Endothelial cell (in vitro differentiated cells): ENCODE data around the gene MICALL1. TPM values are rescaled to one million over a fixed set of nuclear protein-coding genes. Genes with fewer than 3 reads are reported as not detected.

Experiments used
- DNase-seq: peaks from one replicate; pipeline ENCODE4 v3.0.0; 2021; ENCODE audit warnings: low spot score
- H3K27ac Mint-ChIP-seq: one replicate; pipeline ENCODE4 v1.8.0; 2021; ENCODE audit warnings: mixed read lengths, inconsistent platforms; ENCODE audit not compliant: unreplicated experiment
- H3K27me3 Mint-ChIP-seq: one replicate; pipeline ENCODE4 v1.8.0; 2021; ENCODE audit warnings: mild to moderate bottlenecking, moderate library complexity, mixed read lengths, inconsistent platforms; ENCODE audit not compliant: unreplicated experiment
- H3K36me3 Mint-ChIP-seq: one replicate; pipeline ENCODE4 v1.8.0; 2021; ENCODE audit warnings: mild to moderate bottlenecking, low read depth, mixed read lengths, inconsistent platforms; ENCODE audit not compliant: unreplicated experiment
- H3K4me1 Mint-ChIP-seq: one replicate; pipeline ENCODE4 v1.8.0; 2021; ENCODE audit warnings: mild to moderate bottlenecking, mixed read lengths, inconsistent platforms; ENCODE audit not compliant: unreplicated experiment
- H3K4me3 Mint-ChIP-seq: one replicate; pipeline ENCODE4 v1.8.0; 2021; ENCODE audit warnings: mild to moderate bottlenecking, mixed read lengths, inconsistent platforms; ENCODE audit not compliant: unreplicated experiment
- H3K9me3 Mint-ChIP-seq: one replicate; pipeline ENCODE4 v1.8.0; 2021; ENCODE audit warnings: mixed read lengths, inconsistent platforms; ENCODE audit not compliant: unreplicated experiment
- microRNA-seq: library from miRNA; unstranded; fragments of <30 nt; microRNA quantifications from one replicate; pipeline ENCODE4, GENCODE V29; 2020; ENCODE audit not compliant: unreplicated experiment
- total RNA-seq: library from RNA; stranded (reverse); fragmentation: NEBNext Ultra II Directional; extraction: Animal tissue kit (Norgen Biotek cat#: 25700); gene quantifications from one replicate; pipeline ENCODE4 v1.2.1, GENCODE V29; 2021; ENCODE audit not compliant: unreplicated experiment
- TF ChIP-seq, protein P1 (sequence below): fragments of 200-600 bp; sonication (generic); IDR thresholded peaks from one replicate; pipeline ENCODE4 v1.5.0; 2021; ENCODE audit warnings: antibody characterized with exemption; ENCODE audit not compliant: unreplicated experiment

Gene MICALL1
- total RNA-seq, 1 donor from 2014 or later = 124 TPM

GRCh38 chr22:37990862-37991261 lies 84.8 kb downstream of the MICALL1 start:
- DNase-seq = no peak

DNA sequence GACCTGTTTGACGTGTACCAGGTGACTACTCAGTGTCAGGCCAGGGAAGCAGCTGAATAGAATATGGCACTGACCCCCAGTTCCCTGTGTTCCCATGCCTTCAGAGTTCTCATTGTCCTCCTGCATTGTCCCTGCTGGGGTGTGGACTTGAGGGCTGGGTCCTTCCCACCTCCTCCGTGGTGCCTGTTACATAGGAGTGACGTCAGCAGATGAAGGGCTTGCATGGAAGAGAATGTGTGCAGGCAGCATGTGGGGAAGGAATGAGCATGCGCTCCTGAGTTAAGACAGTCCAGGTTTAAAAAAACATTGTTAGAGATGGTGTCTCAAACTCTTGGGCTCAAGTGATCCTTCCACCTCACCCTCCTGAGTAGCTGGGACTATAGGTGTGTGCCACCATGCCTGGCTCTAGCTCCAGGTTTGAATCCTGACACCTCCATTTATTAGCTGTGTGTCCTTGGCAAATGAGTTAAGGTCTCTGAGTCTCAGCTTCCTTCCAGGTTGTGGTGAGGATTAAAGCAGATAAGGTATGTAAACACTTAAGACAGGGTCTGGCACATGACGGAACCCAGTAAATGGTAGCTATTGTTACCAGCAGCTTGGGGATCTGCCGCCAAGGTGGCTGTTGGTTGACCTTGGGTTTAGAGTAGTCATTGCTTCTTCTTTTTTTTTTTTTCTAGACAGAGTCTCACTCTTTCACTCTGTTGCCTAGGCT lies 85.8 kb downstream of the MICALL1 start:
- H3K27me3 Mint-ChIP-seq = peaks cover 6% of the 10 kb centered on the region
- H3K27ac Mint-ChIP-seq = no peak overlapping the region
- DNase-seq = no peak
- TF ChIP-seq, protein P1, sequence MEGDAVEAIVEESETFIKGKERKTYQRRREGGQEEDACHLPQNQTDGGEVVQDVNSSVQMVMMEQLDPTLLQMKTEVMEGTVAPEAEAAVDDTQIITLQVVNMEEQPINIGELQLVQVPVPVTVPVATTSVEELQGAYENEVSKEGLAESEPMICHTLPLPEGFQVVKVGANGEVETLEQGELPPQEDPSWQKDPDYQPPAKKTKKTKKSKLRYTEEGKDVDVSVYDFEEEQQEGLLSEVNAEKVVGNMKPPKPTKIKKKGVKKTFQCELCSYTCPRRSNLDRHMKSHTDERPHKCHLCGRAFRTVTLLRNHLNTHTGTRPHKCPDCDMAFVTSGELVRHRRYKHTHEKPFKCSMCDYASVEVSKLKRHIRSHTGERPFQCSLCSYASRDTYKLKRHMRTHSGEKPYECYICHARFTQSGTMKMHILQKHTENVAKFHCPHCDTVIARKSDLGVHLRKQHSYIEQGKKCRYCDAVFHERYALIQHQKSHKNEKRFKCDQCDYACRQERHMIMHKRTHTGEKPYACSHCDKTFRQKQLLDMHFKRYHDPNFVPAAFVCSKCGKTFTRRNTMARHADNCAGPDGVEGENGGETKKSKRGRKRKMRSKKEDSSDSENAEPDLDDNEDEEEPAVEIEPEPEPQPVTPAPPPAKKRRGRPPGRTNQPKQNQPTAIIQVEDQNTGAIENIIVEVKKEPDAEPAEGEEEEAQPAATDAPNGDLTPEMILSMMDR = no peak
- H3K4me3 Mint-ChIP-seq = no peak overlapping the region
- no peaks in the 10 kb centered on the region for H3K9me3 Mint-ChIP-seq
- no peaks in the 10 kb centered on the region for H3K4me1 Mint-ChIP-seq
- no peaks in the 10 kb centered on the region for H3K36me3 Mint-ChIP-seq

More at GRCh38 chr22:37990862-37991261, 84.8 kb downstream of the MICALL1 start:
- peaks cover 6% of the 10 kb centered on the region for H3K27me3 Mint-ChIP-seq
- H3K9me3 Mint-ChIP-seq = no peaks in the 10 kb centered on the region
- H3K36me3 Mint-ChIP-seq = no peaks in the 10 kb centered on the region
- H3K4me3 Mint-ChIP-seq = no peak overlapping the region
- no peaks in the 10 kb centered on the region for H3K4me1 Mint-ChIP-seq
- H3K27ac Mint-ChIP-seq = no peak overlapping the region
- TF ChIP-seq, protein P1 = no peak

Small RNAs within 50 kb of the gene (microRNA-seq; reads per million reads assigned to microRNA genes)
- gene MIR4534 (not detected), gene MIR6820 (2.4 reads per million, percentile 34 among the genes with 10 or more reads in this experiment)

Other genes starting within 250 kb of the MICALL1 start
- 13.4 TPM for gene PDXP, start 247.6 kb upstream of the MICALL1 start, total RNA-seq
- 18.6 TPM for gene LGALS1, start 230.7 kb upstream of the MICALL1 start, total RNA-seq
- gene NOL12, start 220.0 kb upstream of the MICALL1 start, total RNA-seq = 15.7 TPM
- gene TRIOBP, start 209.2 kb upstream of the MICALL1 start, total RNA-seq = 110 TPM
- gene GCAT, start 98.4 kb upstream of the MICALL1 start, total RNA-seq = 4.1 TPM
- not detected for gene GALR3, start 82.9 kb upstream of the MICALL1 start, total RNA-seq
- gene ANKRD54, start 62.0 kb upstream of the MICALL1 start, total RNA-seq = 14.4 TPM
- 732 TPM for gene EIF3L, start 56.9 kb upstream of the MICALL1 start, total RNA-seq
- 0.54 TPM for gene C22orf23, start 47.3 kb downstream of the MICALL1 start, total RNA-seq
- 58.9 TPM for gene POLR2F, start 47.4 kb downstream of the MICALL1 start, total RNA-seq
- gene SOX10, start 78.3 kb downstream of the MICALL1 start, total RNA-seq = 0.08 TPM
- gene PICK1, start 151.1 kb downstream of the MICALL1 start, total RNA-seq = 24.1 TPM
- not detected for gene SLC16A8, start 177.9 kb downstream of the MICALL1 start, total RNA-seq
- 0.77 TPM for gene BAIAP2L2, start 204.4 kb downstream of the MICALL1 start, total RNA-seq